Uterus (tissue), 2 donors: ENCODE results near the gene ARID5B.

ENCODE experiments used
- CTCF ChIP-seq, 4 experiments: fragments of 200-600 bp in 2 of 4; fragments of 450-650 bp in 2 of 4; sonication (generic) in 2 of 4; IDR thresholded peaks; one replicate each; pipeline ENCODE4 v1.5.1; 2016 to 2019; ENCODE audit warnings: antibody characterized with exemption in 4 of 4, mild to moderate bottlenecking in 2 of 4, moderate library complexity in 1 of 4
- POLR2A ChIP-seq, 2 donors: fragments of 450-650 bp; IDR thresholded peaks; one replicate each; pipeline ENCODE4 v1.6.1; 2016; ENCODE audit warnings: antibody characterized with exemption in 2 of 2, mild to moderate bottlenecking in 1 of 2, moderate library complexity in 1 of 2

- TF ChIP-seq CTCF (IDR thresholded peaks at IDR 0.05) (no peak), POLR2A (IDR thresholded peaks at IDR 0.05) (no peak)
Measured at GRCh38 chr10:61989995-61990760, 88.7 kb downstream of the ARID5B start.
